Uterus (tissue), 4 donors: ENCODE data around the gene CLDN20. TPM values are rescaled to one million over a fixed set of nuclear protein-coding genes. Genes with fewer than 3 reads are reported as not detected.

Experiments used
- DNase-seq, 2 donors: peaks; one replicate each; pipeline ENCODE4 v3.0.0-alpha.2; 2019 to 2020
- H3K27ac ChIP-seq, 2 donors: fragments of 200-600 bp; sonication (generic); 1 replicate in 1 of 2; 2 replicates in 1 of 2; pipeline ENCODE4 v1.5.1; 2016 to 2018
- H3K27me3 ChIP-seq, 2 donors: fragments of 200-600 bp; sonication (generic); one replicate each; pipeline ENCODE4 v1.5.1; 2018 to 2019; ENCODE audit warnings: control low read depth in 1 of 2
- H3K36me3 ChIP-seq, 2 donors: fragments of 200-600 bp; sonication (generic); one replicate each; pipeline ENCODE4 v1.5.1; 2019; ENCODE audit warnings: control low read depth in 1 of 2
- H3K4me1 ChIP-seq, 2 donors: fragments of 200-600 bp; sonication (generic); one replicate each; pipeline ENCODE4 v1.5.1; 2018 to 2019; ENCODE audit warnings: control low read depth in 1 of 2
- H3K4me3 ChIP-seq, 2 donors: fragments of 200-600 bp; sonication (generic); 1 replicate in 1 of 2; 2 replicates in 1 of 2; pipeline ENCODE4 v1.5.1; 2018 to 2019; ENCODE audit warnings: mild to moderate bottlenecking in 1 of 2
- H3K9me3 ChIP-seq, 2 donors: fragments of 200-600 bp; sonication (generic); one replicate each; pipeline ENCODE4 v1.5.1; 2019; ENCODE audit warnings: control low read depth in 1 of 2
- POLR2A ChIP-seq, 2 donors: fragments of 450-650 bp; IDR thresholded peaks; one replicate each; pipeline ENCODE4 v1.6.1; 2016; ENCODE audit warnings: antibody characterized with exemption in 2 of 2, mild to moderate bottlenecking in 1 of 2, moderate library complexity in 1 of 2
- intact Hi-C: fragments of 100-400 bp; cut with DNase I; formaldehyde crosslinking; loops from one replicate; pipeline ENCODE4 v1.15.1; 2023; ENCODE audit warnings: low total_unique reads
- total RNA-seq, 4 donors: library from RNA; depleted of rRNA in 3 of 4; stranded (reverse); fragments of >200 nt in 3 of 4; gene quantifications; one replicate each; pipeline versions ENCODE4 v1.1.0 to v1.2.4, GENCODE V29; 2014 to 2023
- TF ChIP-seq, protein P1 (sequence below), 4 experiments: fragments of 200-600 bp in 2 of 4; fragments of 450-650 bp in 2 of 4; sonication (generic) in 2 of 4; IDR thresholded peaks; one replicate each; pipeline ENCODE4 v1.5.1; 2016 to 2019; ENCODE audit warnings: antibody characterized with exemption in 4 of 4, mild to moderate bottlenecking in 2 of 4, moderate library complexity in 1 of 4
- donor health status: DM: yes; HTN: yes; CAD: no.

Gene CLDN20
- total RNA-seq, 4 donors from 2014 or later, result 1.5 TPM; not detected in 3

DNA sequence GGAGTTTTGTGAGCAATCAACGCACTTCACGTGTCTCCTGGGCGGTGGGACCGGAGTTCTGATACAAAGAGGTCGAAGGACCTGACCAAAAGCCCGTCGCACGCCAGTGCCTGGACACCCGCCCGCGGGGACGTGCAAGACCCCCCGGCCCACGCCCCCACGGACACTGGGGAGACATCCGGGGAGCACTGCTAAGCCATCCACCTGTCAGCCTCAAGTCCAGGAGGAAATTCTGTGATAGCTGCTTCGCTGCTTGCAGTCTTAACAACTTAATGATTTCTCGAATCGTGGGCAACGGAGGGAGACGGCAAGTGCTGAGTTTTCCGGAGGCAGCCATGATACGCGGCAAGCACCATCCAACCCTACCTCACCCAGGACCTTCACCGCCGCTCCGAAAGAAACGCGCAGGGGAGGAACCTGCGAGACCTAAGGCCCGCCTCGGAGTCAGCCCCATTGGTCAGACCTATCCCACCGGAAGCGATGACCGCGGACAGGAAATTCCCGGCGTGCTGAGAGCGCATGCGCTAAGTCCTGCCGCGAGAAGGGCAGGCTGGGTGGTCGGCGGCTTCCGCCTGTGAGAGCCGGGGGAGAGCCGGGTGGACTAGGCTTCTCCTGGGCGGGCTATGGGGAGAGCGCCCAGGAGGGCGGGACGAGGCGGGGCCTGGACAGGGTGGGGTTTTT is 50.4 kb downstream of the CLDN20 start, which contains the start of gene TFB1M:
TSS of gene TFB1M (minus strand) at position 393 of the 681 bp plus-strand sequence. CDS start at position 337, 56 bp downstream.
- Histone ChIP-seq H3K9me3 (no peaks in the 10 kb centered on the region), H3K27me3 (no peaks in the 10 kb centered on the region), H3K4me1 (peaks cover 3 to 5% of the 10 kb centered on the region in 2 donors), H3K36me3 (no peaks in the 10 kb centered on the region), H3K4me3 (peak within 1 kb of the TSS; percentile 61 to 70), H3K27ac (peak within 1 kb of the TSS; percentile 79 to 94)
- TF ChIP-seq, protein P1, sequence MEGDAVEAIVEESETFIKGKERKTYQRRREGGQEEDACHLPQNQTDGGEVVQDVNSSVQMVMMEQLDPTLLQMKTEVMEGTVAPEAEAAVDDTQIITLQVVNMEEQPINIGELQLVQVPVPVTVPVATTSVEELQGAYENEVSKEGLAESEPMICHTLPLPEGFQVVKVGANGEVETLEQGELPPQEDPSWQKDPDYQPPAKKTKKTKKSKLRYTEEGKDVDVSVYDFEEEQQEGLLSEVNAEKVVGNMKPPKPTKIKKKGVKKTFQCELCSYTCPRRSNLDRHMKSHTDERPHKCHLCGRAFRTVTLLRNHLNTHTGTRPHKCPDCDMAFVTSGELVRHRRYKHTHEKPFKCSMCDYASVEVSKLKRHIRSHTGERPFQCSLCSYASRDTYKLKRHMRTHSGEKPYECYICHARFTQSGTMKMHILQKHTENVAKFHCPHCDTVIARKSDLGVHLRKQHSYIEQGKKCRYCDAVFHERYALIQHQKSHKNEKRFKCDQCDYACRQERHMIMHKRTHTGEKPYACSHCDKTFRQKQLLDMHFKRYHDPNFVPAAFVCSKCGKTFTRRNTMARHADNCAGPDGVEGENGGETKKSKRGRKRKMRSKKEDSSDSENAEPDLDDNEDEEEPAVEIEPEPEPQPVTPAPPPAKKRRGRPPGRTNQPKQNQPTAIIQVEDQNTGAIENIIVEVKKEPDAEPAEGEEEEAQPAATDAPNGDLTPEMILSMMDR (IDR thresholded peaks at IDR 0.05), result no peak
- TF ChIP-seq POLR2A (IDR thresholded peaks at IDR 0.05), result peak; percentile 59 to 81
- intact Hi-C loops, result no loop called here
- DNase-seq, result peak; percentile 98 to 99

DNA sequence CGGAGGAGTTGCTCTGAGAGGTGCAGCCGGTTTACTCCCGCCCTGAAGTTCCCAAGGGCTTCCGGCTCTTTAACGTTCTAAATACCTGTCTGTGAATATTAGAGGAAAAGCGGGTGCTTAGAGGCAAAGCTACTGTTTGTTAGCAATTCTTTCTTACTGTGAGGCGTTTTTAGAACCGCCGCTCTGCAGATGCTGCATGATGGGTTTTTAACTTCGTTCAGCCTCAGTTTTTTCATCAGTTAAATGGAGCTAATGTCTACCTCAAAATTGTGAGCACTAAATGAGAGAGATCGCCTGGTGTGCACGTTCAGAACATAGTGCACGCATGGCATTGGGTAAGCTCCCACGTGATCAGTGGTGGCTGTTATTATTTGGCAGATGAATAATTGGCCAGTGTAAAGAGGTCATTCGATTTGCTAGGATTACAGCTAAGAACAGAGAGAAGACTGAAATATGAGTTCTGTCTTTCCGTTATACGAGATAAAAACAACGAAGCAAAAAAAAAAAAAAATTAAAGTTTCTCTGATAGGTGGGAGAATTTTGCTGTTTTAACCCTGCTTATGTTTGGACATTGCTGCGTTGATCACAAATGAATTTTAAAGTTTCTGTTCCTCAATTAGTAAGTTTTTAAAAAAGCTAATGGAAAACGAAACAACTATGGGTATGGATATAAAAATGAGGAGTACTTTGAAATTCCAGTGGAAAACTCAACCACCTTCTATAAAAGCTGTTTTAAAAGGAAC is 51.1 kb downstream of the CLDN20 start:
- Histone ChIP-seq H3K36me3 (no peaks in the 10 kb centered on the region), H3K27me3 (no peaks in the 10 kb centered on the region), H3K4me3 (peak overlapping the region; percentile 61 to 70), H3K9me3 (no peaks in the 10 kb centered on the region), H3K4me1 (peaks cover 3 to 5% of the 10 kb centered on the region in 2 donors), H3K27ac (peak overlapping the region; percentile 79 to 94)
- TF ChIP-seq, protein P1 (IDR thresholded peaks at IDR 0.05), result no peak
- no peak for TF ChIP-seq POLR2A (IDR thresholded peaks at IDR 0.05)
- peak; percentile 36 to 59 for DNase-seq
- intact Hi-C loops, result no loop called here

DNA sequence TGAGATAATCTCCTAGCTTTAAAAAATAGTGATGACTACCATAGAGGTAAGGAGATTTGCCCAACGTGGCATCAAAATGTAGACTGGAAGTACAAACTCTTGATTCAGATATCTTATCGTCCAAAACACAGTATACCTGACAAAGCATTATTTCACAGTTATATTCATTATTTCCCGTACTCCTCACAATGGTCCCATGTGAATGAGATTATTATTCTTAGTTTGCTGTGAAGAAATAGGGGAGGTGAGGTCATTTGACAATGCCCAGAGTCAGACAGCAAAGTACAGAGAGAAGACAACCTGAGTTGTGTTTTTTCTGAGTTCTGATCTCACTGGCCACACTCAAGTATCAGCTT is 51.7 kb downstream of the CLDN20 start:
- peak overlapping the region; percentile 79 to 94 for H3K27ac ChIP-seq
- peak overlapping the region; percentile 61 to 70 for H3K4me3 ChIP-seq
- no peak for DNase-seq
- H3K9me3 ChIP-seq, result no peaks in the 10 kb centered on the region
- intact Hi-C loops, result no loop called here
- TF ChIP-seq POLR2A (IDR thresholded peaks at IDR 0.05), result no peak
- TF ChIP-seq, protein P1 (IDR thresholded peaks at IDR 0.05), result no peak
- peaks cover 3 to 5% of the 10 kb centered on the region in 2 donors for H3K4me1 ChIP-seq
- H3K27me3 ChIP-seq, result no peaks in the 10 kb centered on the region
- H3K36me3 ChIP-seq, result no peaks in the 10 kb centered on the region

DNA sequence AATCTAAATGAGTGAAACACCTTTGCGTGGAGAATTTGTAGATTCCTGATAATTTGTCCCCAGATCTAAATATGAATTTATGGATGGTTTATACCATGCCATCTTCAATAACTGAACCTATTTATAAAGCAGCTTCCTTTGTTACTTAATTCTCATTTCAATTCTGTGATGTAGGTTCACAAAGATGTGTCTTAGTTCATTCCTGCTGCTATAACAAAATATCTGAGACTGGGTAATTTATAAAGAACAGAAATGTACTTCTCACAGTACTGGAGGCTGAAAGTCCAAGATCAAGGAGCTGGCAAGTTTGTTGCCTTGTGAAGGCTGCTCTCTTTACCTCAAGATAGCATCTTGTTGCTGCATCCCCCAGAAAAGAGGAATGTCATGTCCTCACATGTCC is 52.6 kb downstream of the CLDN20 start:
- Histone ChIP-seq H3K27ac (no peak overlapping the region), H3K36me3 (no peaks in the 10 kb centered on the region), H3K4me1 (peaks cover 3 to 5% of the 10 kb centered on the region in 2 donors), H3K4me3 (no peak overlapping the region), H3K27me3 (no peaks in the 10 kb centered on the region), H3K9me3 (no peaks in the 10 kb centered on the region)
- DNase-seq, result no peak
- intact Hi-C loops, result no loop called here
- TF ChIP-seq POLR2A (IDR thresholded peaks at IDR 0.05), result no peak
- TF ChIP-seq, protein P1 (IDR thresholded peaks at IDR 0.05), result no peak

DNA sequence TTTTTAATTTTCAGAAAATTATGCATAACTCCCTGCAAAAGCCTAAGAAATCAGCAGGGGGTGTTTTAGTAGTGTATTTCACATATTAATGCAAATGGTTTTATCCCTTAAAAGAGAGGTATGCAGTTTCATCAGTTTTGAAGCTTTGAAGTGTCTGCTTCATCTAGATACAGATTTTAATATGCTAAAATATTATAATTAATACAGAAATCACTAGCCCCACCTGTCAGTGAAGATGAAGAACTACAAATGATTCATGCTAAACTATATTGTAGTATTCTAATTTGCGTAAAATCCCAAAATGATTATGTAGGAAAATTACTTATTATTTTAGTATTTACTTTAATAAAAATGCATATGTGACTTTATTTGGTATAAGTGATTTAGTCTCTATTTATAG is 53.4 kb downstream of the CLDN20 start:
- H3K4me1 ChIP-seq, result peaks cover 3 to 5% of the 10 kb centered on the region in 2 donors
- DNase-seq, result no peak
- H3K4me3 ChIP-seq, result no peak overlapping the region
- TF ChIP-seq, protein P1 (IDR thresholded peaks at IDR 0.05), result peak in 1 of 4 experiments; percentile 5
- TF ChIP-seq POLR2A (IDR thresholded peaks at IDR 0.05), result no peak
- no peaks in the 10 kb centered on the region for H3K9me3 ChIP-seq
- H3K36me3 ChIP-seq, result no peaks in the 10 kb centered on the region
- intact Hi-C loops, result no loop called here
- H3K27ac ChIP-seq, result no peak overlapping the region
- no peaks in the 10 kb centered on the region for H3K27me3 ChIP-seq
